NCI-H748 (cell line): Measurements from ENCODE around the gene FRMD4A.
"Not testable (repeated sequence)": the region's sequence is repeated elsewhere in the genome, so short reads cannot be mapped to it uniquely, and the experiment has no call there.

Experiments
- DNase-seq: peaks from one replicate; lab custom pipeline; 2025; ENCODE audit not compliant: unreplicated experiment; lab: John Stamatoyannopoulos, UW

FRMD4A gene

GRCh38 chr10:13924040-13924725 lies 406.5 kb downstream of the FRMD4A start:
- no peak for DNase-seq

- DNase-seq, result no peak
These were observed 408.1 kb downstream of the FRMD4A start for GRCh38 chr10:13922586-13922985.

- DNase-seq, result no peak
These were observed 408.8 kb downstream of the FRMD4A start for GRCh38 chr10:13921941-13922340.

- DNase-seq, result not testable (repeated sequence)
These were observed 409.6 kb downstream of the FRMD4A start for GRCh38 chr10:13921131-13921530.

GRCh38 chr10:13920465-13920864 lies 410.3 kb downstream of the FRMD4A start:
- DNase-seq, result no peak

- DNase-seq, result no peak
These were observed 410.7 kb downstream of the FRMD4A start for GRCh38 chr10:13920031-13920430.

GRCh38 chr10:13917791-13918190 lies 412.9 kb downstream of the FRMD4A start:
- DNase-seq, result no peak

- no peak for DNase-seq
These were observed 414.3 kb downstream of the FRMD4A start for GRCh38 chr10:13916384-13916947.

GRCh38 chr10:13915710-13916109 lies 415.0 kb downstream of the FRMD4A start:
- no peak for DNase-seq

GRCh38 chr10:13913897-13914296 lies 416.8 kb downstream of the FRMD4A start:
- DNase-seq, result no peak

- no peak for DNase-seq
These were observed 418.8 kb downstream of the FRMD4A start for GRCh38 chr10:13911821-13912520.

GRCh38 chr10:13909516-13910258 lies 421.0 kb downstream of the FRMD4A start:
- no peak for DNase-seq

- DNase-seq, result no peak
These were observed 422.2 kb downstream of the FRMD4A start for GRCh38 chr10:13908475-13908874.

GRCh38 chr10:13907570-13907969 lies 423.2 kb downstream of the FRMD4A start:
- no peak for DNase-seq

GRCh38 chr10:13905281-13905680 lies 425.4 kb downstream of the FRMD4A start:
- DNase-seq, result no peak

GRCh38 chr10:13904064-13904463 lies 426.7 kb downstream of the FRMD4A start:
- no peak for DNase-seq

- DNase-seq, result no peak
These were observed 427.7 kb downstream of the FRMD4A start for GRCh38 chr10:13902868-13903587.

- no peak for DNase-seq
These were observed 430.8 kb downstream of the FRMD4A start for GRCh38 chr10:13899941-13900340.

GRCh38 chr10:13896146-13896545 lies 434.6 kb downstream of the FRMD4A start:
- not testable (repeated sequence) for DNase-seq

GRCh38 chr10:13894412-13895093 lies 436.2 kb downstream of the FRMD4A start:
- DNase-seq, result no peak
